WTC11 (cell line): ENCODE measurements around the gene TM9SF4. TPM values are rescaled to one million over a fixed set of nuclear protein-coding genes. Genes with fewer than 3 reads are reported as not detected.

Source experiments
- ATAC-seq: fragments of 200-7000 bp; cut with Tn5 transposase; 2 replicates; pipeline ENCODE4 v1.10.0; 2021; ENCODE audit warnings: mild to moderate bottlenecking, moderate library complexity
- CTCF ChIA-PET: fragments of 300-600 bp; sonication (Branson Sonifier 250); formaldehyde crosslinking; loops from one replicate; lab custom pipeline; 2021; ENCODE audit warnings: antibody characterized with exemption; lab: Charles Lee
- POLR2A ChIA-PET: fragments of 350-600 bp; sonication (Branson Sonifier 250); formaldehyde crosslinking; loops from one replicate; lab custom pipeline; 2021; ENCODE audit warnings: antibody characterized with exemption; lab: Charles Lee
- DNase-seq: peaks from one replicate; pipeline ENCODE4 v3.0.0; 2021; ENCODE audit warnings: low spot score
- H3K27ac Mint-ChIP-seq: 2 replicates; pipeline ENCODE4 v1.8.0; 2021; ENCODE audit warnings: mixed read lengths
- H3K27me3 Mint-ChIP-seq: 2 replicates; pipeline ENCODE4 v1.8.0; 2021; ENCODE audit warnings: low read depth, mild to moderate bottlenecking, moderate library complexity, mixed read lengths
- H3K36me3 Mint-ChIP-seq: 2 replicates; pipeline ENCODE4 v1.8.0; 2021; ENCODE audit warnings: mixed read lengths
- H3K4me1 Mint-ChIP-seq: 2 replicates; pipeline ENCODE4 v1.8.0; 2022; ENCODE audit warnings: mixed read lengths
- H3K4me3 Mint-ChIP-seq: 2 replicates; pipeline ENCODE4 v1.8.0; 2021; ENCODE audit warnings: mild to moderate bottlenecking, moderate library complexity, mixed read lengths
- H3K9me3 Mint-ChIP-seq: 2 replicates; pipeline ENCODE4 v1.8.0; 2021; ENCODE audit warnings: mixed read lengths
- AFF4 ChIP-seq: sonication (generic); formaldehyde crosslinking; IDR thresholded peaks from 2 replicates; pipeline ENCODE4 v1.8.1; 2023; ENCODE audit warnings: mild to moderate bottlenecking, missing genetic modification reagents, borderline replicate concordance
- ARID4B ChIP-seq: sonication (generic); formaldehyde crosslinking; IDR thresholded peaks from 2 replicates; pipeline ENCODE4 v1.8.0; 2023; ENCODE audit warnings: missing genetic modification reagents, mild to moderate bottlenecking, borderline replicate concordance
- ATF2 ChIP-seq: sonication (generic); formaldehyde crosslinking; IDR thresholded peaks from 2 replicates; pipeline ENCODE4 v1.8.1; 2022; ENCODE audit warnings: low read depth, missing genetic modification reagents, borderline replicate concordance
- ATF3 ChIP-seq: sonication (generic); formaldehyde crosslinking; conservative IDR thresholded peaks from 2 replicates; pipeline ENCODE4 v1.8.1; 2022; ENCODE audit warnings: mild to moderate bottlenecking, missing genetic modification reagents
- CBFB ChIP-seq: sonication (generic); formaldehyde crosslinking; IDR thresholded peaks from 2 replicates; pipeline ENCODE4 v1.8.1; 2022; ENCODE audit warnings: mild to moderate bottlenecking, low read depth, missing genetic modification reagents
- CREM ChIP-seq: sonication (generic); formaldehyde crosslinking; IDR thresholded peaks from 2 replicates; pipeline ENCODE4 v1.8.1; 2022; ENCODE audit warnings: mild to moderate bottlenecking, missing genetic modification reagents, moderate library complexity
- E2F5 ChIP-seq: sonication (generic); formaldehyde crosslinking; IDR thresholded peaks from 2 replicates; pipeline ENCODE4 v1.8.1; 2022; ENCODE audit warnings: mild to moderate bottlenecking, moderate library complexity, missing genetic modification reagents
- ETV6 ChIP-seq: sonication (generic); formaldehyde crosslinking; IDR thresholded peaks from 2 replicates; pipeline ENCODE4 v1.8.1; 2022; ENCODE audit warnings: mild to moderate bottlenecking, missing genetic modification reagents
- JUN ChIP-seq: sonication (generic); formaldehyde crosslinking; IDR thresholded peaks from 2 replicates; pipeline ENCODE4 v1.8.0; 2023; ENCODE audit warnings: mild to moderate bottlenecking, missing genetic modification reagents
- MXD4 ChIP-seq: fragments of 250-450 bp; sonication (Bioruptor Pico); IDR thresholded peaks from 2 replicates; pipeline ENCODE4 v1.8.0; 2021; ENCODE audit warnings: mild to moderate bottlenecking, moderate library complexity, borderline replicate concordance
- NFE2L1 ChIP-seq: sonication (generic); formaldehyde crosslinking; IDR thresholded peaks from 2 replicates; pipeline ENCODE4 v1.8.1; 2023; ENCODE audit warnings: missing genetic modification reagents
- PRDM15 ChIP-seq: sonication (generic); formaldehyde crosslinking; IDR thresholded peaks from 2 replicates; pipeline ENCODE4 v1.8.0; 2022; ENCODE audit warnings: missing genetic modification reagents
- SMAD3 ChIP-seq: sonication (generic); formaldehyde crosslinking; IDR thresholded peaks from 2 replicates; pipeline ENCODE4 v1.8.0; 2022; ENCODE audit warnings: missing genetic modification reagents, mild to moderate bottlenecking, borderline replicate concordance
- SOX15 ChIP-seq: fragments of 250-450 bp; sonication (Bioruptor Pico); IDR thresholded peaks from 2 replicates; pipeline ENCODE4 v1.9.0; 2021; ENCODE audit warnings: mild to moderate bottlenecking
- TEAD1 ChIP-seq: sonication (generic); formaldehyde crosslinking; IDR thresholded peaks from 2 replicates; pipeline ENCODE4 v1.8.0; 2022; ENCODE audit warnings: mild to moderate bottlenecking, missing genetic modification reagents
- USF2 ChIP-seq: sonication (generic); formaldehyde crosslinking; IDR thresholded peaks from 2 replicates; pipeline ENCODE4 v1.8.1; 2023; ENCODE audit warnings: mild to moderate bottlenecking, missing genetic modification reagents, moderate library complexity
- ZNF121 ChIP-seq: sonication (generic); formaldehyde crosslinking; IDR thresholded peaks from 2 replicates; pipeline ENCODE4 v1.8.0; 2023; ENCODE audit warnings: missing genetic modification reagents
- ZNF232 ChIP-seq: sonication (generic); formaldehyde crosslinking; IDR thresholded peaks from 2 replicates; pipeline ENCODE4 v1.8.0; 2022; ENCODE audit warnings: mild to moderate bottlenecking, missing genetic modification reagents
- ZNF263 ChIP-seq: sonication (generic); formaldehyde crosslinking; IDR thresholded peaks from 2 replicates; pipeline ENCODE4 v1.8.1; 2022; ENCODE audit warnings: low read depth, mild to moderate bottlenecking, moderate library complexity, missing genetic modification reagents
- total RNA-seq: library from RNA; stranded (reverse); gene quantifications from 3 replicates; pipeline ENCODE4 v1.2.3, GENCODE V29; 2021

The TM9SF4 gene
- total RNA-seq, 1 experiment from 2014 or later = 44.8 TPM

- TF ChIP-seq AFF4 (CRISPR knock-in tag) = no peak
- no peak for TF ChIP-seq SOX15 (CRISPR knock-in tag)
- no peak for TF ChIP-seq ZNF121
- no peak for TF ChIP-seq MXD4 (CRISPR knock-in tag)
Measured at GRCh38 chr20:32110173-32110704, 725 bp downstream of the TM9SF4 start (continued).

GRCh38 chr20:32110727-32111126 is 1.2 kb downstream of the TM9SF4 start:
- peak overlapping the region; percentile 100; the same call in 1 of the 2 replicates for H3K27ac Mint-ChIP-seq
- no peaks in the 10 kb centered on the region for H3K9me3 Mint-ChIP-seq
- ATAC-seq (no peak), DNase-seq (no peak)
- peaks cover 10% of the 10 kb centered on the region for H3K4me1 Mint-ChIP-seq
- ChIA-PET POLR2A (no interaction called here), CTCF (interaction anchor here (1.1 kb wide), 1 partner anchor 21 kb away, joined by 4 read pairs; no protein-coding TSS in a partner anchor)
- TF ChIP-seq ATF2 (CRISPR knock-in tag) (no peak), JUN (no peak), NFE2L1 (CRISPR knock-in tag) (no peak), ATF3 (CRISPR knock-in tag) (no peak), CBFB (CRISPR knock-in tag) (no peak), SOX15 (CRISPR knock-in tag) (no peak), ZNF263 (CRISPR knock-in tag) (no peak), TEAD1 (CRISPR knock-in tag) (no peak), PRDM15 (CRISPR knock-in tag) (no peak), ZNF232 (CRISPR knock-in tag) (no peak), USF2 (no peak), ARID4B (no peak), ETV6 (no peak), SMAD3 (no peak), CREM (CRISPR knock-in tag) (no peak), E2F5 (no peak)
- H3K27me3 Mint-ChIP-seq = no peaks in the 10 kb centered on the region; the same call in 1 of the 2 replicates
- H3K36me3 Mint-ChIP-seq = peaks cover 5% of the 10 kb centered on the region
- H3K4me3 Mint-ChIP-seq = peak overlapping the region; percentile 96
